ENCODE measurements around the gene BBLN. TPM values are rescaled to one million over a fixed set of nuclear protein-coding genes. Genes with fewer than 3 reads are reported as not detected.

BBLN gene
- total RNA-seq, 1 experiment from 2014 or later: 70.4 TPM

- H3K36me3 Mint-ChIP-seq (ENCODE audit: insufficient read depth, unreplicated experiment): no peaks in the 10 kb centered on the region
- H3K9me3 Mint-ChIP-seq (ENCODE audit: unreplicated experiment): no peaks in the 10 kb centered on the region
- no peak for TF ChIP-seq CTCF (IDR thresholded peaks at IDR 0.05; ENCODE audit: unreplicated experiment)
- ChIA-PET CTCF (interaction anchor here (0.7 kb wide), 2 partner anchors 132 to 301 kb away, joined by 3 to 4 read pairs; no protein-coding TSS in a partner anchor), POLR2A (interaction anchor here (0.5 kb wide), 1 partner anchor 335 kb away, joined by 4 read pairs; no protein-coding TSS in a partner anchor)
- H3K27me3 Mint-ChIP-seq (ENCODE audit: insufficient read depth, unreplicated experiment): peaks cover 29% of the 10 kb centered on the region
- H3K4me3 Mint-ChIP-seq (ENCODE audit: unreplicated experiment): no peak overlapping the region
- DNase-seq (ENCODE audit: unreplicated experiment): no peak
- peaks cover 5% of the 10 kb centered on the region for H3K4me1 Mint-ChIP-seq (ENCODE audit: insufficient read depth, unreplicated experiment)
- no peak overlapping the region for H3K27ac Mint-ChIP-seq (ENCODE audit: low read depth, unreplicated experiment)
- intact Hi-C loops (cut with micrococcal nuclease): no loop called here
- no TSS peak for BruUV-seq (replicated peaks)
Observed at GRCh38 chr9:128211186-128211980, 51.3 kb downstream of the BBLN start.

DNA sequence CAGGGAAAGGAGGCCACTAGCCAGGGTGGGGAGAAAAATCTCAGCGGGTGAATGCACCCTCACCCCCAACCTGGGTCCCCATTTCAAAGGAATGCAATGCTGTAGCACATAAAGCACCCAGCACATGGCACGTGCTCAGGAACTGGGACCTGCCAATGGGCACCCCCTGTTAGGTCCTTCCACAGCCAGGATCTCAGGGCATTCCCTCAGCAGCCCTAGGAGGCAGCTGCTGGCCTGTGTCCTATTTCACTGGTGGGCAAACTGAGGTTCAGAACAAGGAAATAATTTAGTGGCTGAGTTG, 51.9 kb downstream of the BBLN start:
- no TSS peak for BruUV-seq (replicated peaks)
- Mint-ChIP-seq H3K36me3 (ENCODE audit: insufficient read depth, unreplicated experiment) (no peaks in the 10 kb centered on the region), H3K27ac (ENCODE audit: low read depth, unreplicated experiment) (no peak overlapping the region), H3K27me3 (ENCODE audit: insufficient read depth, unreplicated experiment) (peaks cover 24% of the 10 kb centered on the region), H3K4me1 (ENCODE audit: insufficient read depth, unreplicated experiment) (peaks cover 5% of the 10 kb centered on the region), H3K9me3 (ENCODE audit: unreplicated experiment) (no peaks in the 10 kb centered on the region), H3K4me3 (ENCODE audit: unreplicated experiment) (no peak overlapping the region)
- no peak for TF ChIP-seq CTCF (IDR thresholded peaks at IDR 0.05; ENCODE audit: unreplicated experiment)
- intact Hi-C loops (cut with micrococcal nuclease): no loop called here
- no peak for DNase-seq (ENCODE audit: unreplicated experiment)
- ChIA-PET CTCF (interaction anchor here (0.7 to 0.8 kb wide), 2 partner anchors 11 to 131 kb away, joined by 3 read pairs; no protein-coding TSS in a partner anchor), POLR2A (interaction anchor here (0.5 kb wide), 1 partner anchor 335 kb away, joined by 4 read pairs; no protein-coding TSS in a partner anchor)

Other genes starting within 250 kb of the BBLN start
- 36.3 and 39.5 TPM in 2 replicates for gene ST6GALNAC4, start 243.2 kb upstream of the BBLN start, total RNA-seq (2022)
- 4.0 and 5.7 TPM in 2 replicates for gene PIP5KL1, start 229.5 kb upstream of the BBLN start, total RNA-seq (2022)
- gene DPM2, start 222.4 kb upstream of the BBLN start, total RNA-seq (2022): 41.5 and 41.8 TPM in 2 replicates
- gene EEIG1, start 179.3 kb upstream of the BBLN start, total RNA-seq (2022): 17.5 and 23.9 TPM in 2 replicates
- 15.8 and 17.1 TPM in 2 replicates for gene NAIF1, start 92.9 kb upstream of the BBLN start, total RNA-seq (2022)
- 11.1 and 15.5 TPM in 2 replicates for gene SLC25A25, start 92.0 kb upstream of the BBLN start, total RNA-seq (2022)
- gene PTGES2, start 32.5 kb upstream of the BBLN start, total RNA-seq (2022): 114 and 130 TPM in 2 replicates
- 7.7 and 41.6 TPM in 2 replicates for gene LCN2, start 10.8 kb upstream of the BBLN start, total RNA-seq (2022)
- gene CIZ1, start 31.3 kb downstream of the BBLN start, total RNA-seq (2022): 133 and 151 TPM in 2 replicates
- gene DNM1, start 43.1 kb downstream of the BBLN start, total RNA-seq (2022): 0.98 and 2.0 TPM in 2 replicates
- 124 and 147 TPM in 2 replicates for gene GOLGA2, start 115.7 kb downstream of the BBLN start, total RNA-seq (2022)
- 27.7 and 39.0 TPM in 2 replicates for gene SWI5, start 116.0 kb downstream of the BBLN start, total RNA-seq (2022)
- 36.1 and 37.6 TPM in 2 replicates for gene TRUB2, start 162.2 kb downstream of the BBLN start, total RNA-seq (2022)
- 57.1 and 58.9 TPM in 2 replicates for gene COQ4, start 162.6 kb downstream of the BBLN start, total RNA-seq (2022)
- gene SLC27A4, start 180.3 kb downstream of the BBLN start, total RNA-seq (2022): 17.0 and 18.8 TPM in 2 replicates
- gene URM1, start 211.1 kb downstream of the BBLN start, total RNA-seq (2022): 56.8 and 57.7 TPM in 2 replicates

Measured in MCF 10A (cell line).